Suppressor macrophage treated with lipopolysaccharide for 1 hour (primary cell): ENCODE data around the gene CLIC4.
"Not testable (repeated sequence)": the region's sequence is repeated elsewhere in the genome, so short reads cannot be mapped to it uniquely, and the experiment has no call there.

ENCODE experiments used
- DNase-seq, 3 donors: peaks; one replicate each; pipeline ENCODE4 v3.0.0-alpha.2; 2020 to 2022

CLIC4 gene

GRCh38 chr1:24775916-24776315 lies 30.7 kb downstream of the CLIC4 start:
- no peak for DNase-seq

DNA sequence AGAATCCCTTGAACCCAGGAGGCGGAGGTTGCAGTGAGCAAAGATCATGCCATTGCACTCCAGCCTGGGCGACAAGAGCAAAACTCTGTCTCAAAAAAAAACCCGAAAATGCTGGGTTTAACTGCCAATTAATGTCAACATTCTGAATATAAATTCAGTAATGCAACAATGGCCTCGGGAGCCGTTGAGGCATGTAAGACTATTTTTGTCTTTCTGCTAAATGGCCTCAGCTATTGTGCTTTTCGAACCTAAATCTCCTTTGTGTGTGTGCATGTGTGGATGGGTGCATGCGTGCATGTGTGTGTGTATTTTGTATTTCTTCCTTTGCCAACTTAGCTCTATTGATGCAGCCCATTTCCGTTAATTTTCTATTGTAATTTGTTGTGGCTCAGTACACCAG lies 31.6 kb downstream of the CLIC4 start:
- DNase-seq: no peak

DNA sequence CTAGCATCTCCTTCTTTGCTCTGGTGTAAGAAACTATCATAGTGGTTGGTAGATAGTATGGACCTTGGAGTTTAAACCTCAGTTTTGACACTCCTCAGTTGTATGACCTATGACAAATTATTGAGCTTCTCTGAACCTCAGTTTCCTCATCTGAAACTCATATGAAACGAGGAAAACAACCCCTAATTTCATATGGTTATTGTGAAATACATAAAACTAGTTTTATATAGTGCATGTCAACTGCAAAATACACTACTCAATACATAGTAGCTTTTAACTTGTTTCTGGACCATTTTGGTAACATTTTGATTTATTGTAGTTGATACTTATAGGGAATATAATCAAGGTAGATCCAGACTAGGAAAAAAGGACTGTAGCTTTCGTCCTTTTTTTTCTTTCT lies 32.9 kb downstream of the CLIC4 start:
- DNase-seq: no peak

DNA sequence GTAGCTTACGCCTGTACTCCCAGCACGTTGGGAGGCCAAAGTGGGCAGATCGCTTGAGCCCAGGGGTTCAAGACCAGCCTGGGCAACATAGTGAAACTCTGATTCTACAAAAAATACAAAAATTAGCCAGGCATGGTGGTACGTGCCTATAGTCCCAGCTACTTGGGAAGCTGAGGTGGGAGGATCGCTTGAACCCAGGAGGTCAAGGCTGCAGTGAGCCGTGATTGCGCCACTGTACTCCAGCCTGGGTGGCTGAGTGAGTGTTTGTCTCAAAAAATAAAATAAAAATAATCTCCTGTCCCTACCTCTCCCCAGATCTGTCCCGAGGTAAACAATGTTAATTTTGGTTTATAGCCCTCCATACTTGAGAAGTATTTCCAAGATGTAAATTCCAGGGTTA lies 34.0 kb downstream of the CLIC4 start:
- not testable (repeated sequence) for DNase-seq

GRCh38 chr1:24779689-24780464 lies 34.6 kb downstream of the CLIC4 start:
- DNase-seq: no peak

GRCh38 chr1:24780626-24781025 lies 35.4 kb downstream of the CLIC4 start:
- peak in 2 of 3 donors; percentile 39 to 41 for DNase-seq

- DNase-seq: no peak
Measured at GRCh38 chr1:24782689-24783088, 37.4 kb downstream of the CLIC4 start.

- no peak for DNase-seq
Measured at GRCh38 chr1:24783713-24784112, 38.5 kb downstream of the CLIC4 start.

DNA sequence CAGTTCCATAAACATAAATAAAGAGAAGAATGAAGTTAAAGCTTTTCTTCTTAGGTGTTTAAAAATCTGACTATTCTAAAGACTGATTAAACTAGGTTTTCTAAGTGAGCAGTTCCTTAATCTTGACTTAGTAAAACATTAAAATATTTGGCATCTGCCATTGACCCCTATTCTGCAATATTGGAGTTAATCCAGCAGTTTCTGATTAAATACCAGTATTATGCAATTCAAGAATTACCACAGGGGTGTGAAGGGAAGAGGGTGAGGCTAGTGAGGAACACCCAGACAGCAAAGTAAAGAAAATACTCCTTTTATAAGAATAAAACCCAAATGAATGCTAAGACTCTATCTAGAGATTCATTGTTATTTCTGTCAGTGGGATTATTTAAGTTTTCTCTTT lies 40.9 kb downstream of the CLIC4 start:
- peak; percentile 69 to 91 (median 90) for DNase-seq

DNA sequence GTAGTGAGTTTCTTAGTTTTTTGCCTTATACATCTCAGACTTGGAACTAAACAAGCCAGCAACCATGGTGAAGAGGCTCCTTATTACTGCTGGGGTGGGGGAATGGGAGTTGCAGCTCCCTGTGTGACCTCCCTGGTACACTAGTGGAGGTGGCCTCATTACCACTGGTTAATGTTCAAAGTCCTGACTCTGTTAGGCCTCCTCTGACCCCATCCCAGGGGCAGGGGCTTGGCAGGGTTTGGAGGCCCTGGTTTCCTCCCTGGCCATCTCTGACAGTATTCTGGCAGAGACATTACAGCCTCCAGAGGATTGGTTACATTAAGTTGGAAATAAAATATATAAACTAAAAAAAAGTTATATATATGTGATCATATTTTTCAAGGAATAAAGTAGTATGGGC lies 45.2 kb downstream of the CLIC4 start:
- DNase-seq: no peak

GRCh38 chr1:24793447-24794129 lies 48.3 kb downstream of the CLIC4 start:
- DNase-seq: no peak

DNA sequence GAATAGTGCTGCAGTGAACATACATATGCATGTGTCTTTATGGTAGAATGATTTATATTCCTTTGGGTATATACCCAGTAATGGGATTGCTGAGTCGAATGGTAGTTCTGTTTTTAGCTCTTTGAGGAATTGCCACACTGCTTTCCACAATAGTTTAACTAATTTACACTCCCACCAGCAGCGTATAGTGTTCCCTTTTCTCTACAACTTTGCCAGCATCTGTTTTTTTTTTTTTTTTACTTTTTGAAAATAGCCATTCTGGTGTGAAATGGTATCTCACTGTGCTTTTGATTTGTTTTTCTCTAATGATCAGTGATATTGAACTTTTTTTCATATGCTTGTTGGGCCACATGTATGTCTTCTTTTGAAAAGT lies 48.9 kb downstream of the CLIC4 start:
- DNase-seq: peak in 2 of 3 donors; percentile 45 to 46

- DNase-seq: no peak
Measured at GRCh38 chr1:24795236-24795635, 50.0 kb downstream of the CLIC4 start.

GRCh38 chr1:24796524-24796923 lies 51.3 kb downstream of the CLIC4 start:
- DNase-seq: no peak

DNA sequence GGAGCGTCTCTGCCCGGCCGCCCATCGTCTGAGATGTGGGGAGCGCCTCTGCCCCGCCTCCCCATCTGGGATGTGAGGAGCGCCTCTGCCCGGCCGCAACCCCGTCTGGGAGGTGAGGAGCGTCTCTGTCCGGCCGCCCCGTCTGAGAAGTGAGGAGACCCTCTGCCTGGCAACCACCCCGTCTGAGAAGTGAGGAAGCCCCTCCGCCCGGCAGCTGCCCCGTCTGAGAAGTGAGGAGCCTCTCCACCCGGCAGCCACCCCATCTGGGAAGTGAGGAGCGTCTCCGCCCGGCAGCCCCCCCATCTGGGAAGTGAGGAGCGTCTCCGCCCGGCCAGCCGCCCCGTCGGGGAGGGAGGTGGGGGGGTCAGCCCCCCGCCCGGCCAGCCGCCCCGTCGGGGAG lies 54.0 kb downstream of the CLIC4 start:
- DNase-seq: not testable (repeated sequence)

GRCh38 chr1:24801176-24801575 lies 55.9 kb downstream of the CLIC4 start:
- peak; percentile 36 to 49 (median 42) for DNase-seq

- no peak for DNase-seq
Measured at GRCh38 chr1:24803220-24803619, 58.0 kb downstream of the CLIC4 start.

- DNase-seq: peak; percentile 19 to 51 (median 47)
Measured at GRCh38 chr1:24803987-24804530, 58.8 kb downstream of the CLIC4 start.

- DNase-seq: peak; percentile 76 to 87 (median 86)
Measured at GRCh38 chr1:24805534-24806301, 60.5 kb downstream of the CLIC4 start.

DNA sequence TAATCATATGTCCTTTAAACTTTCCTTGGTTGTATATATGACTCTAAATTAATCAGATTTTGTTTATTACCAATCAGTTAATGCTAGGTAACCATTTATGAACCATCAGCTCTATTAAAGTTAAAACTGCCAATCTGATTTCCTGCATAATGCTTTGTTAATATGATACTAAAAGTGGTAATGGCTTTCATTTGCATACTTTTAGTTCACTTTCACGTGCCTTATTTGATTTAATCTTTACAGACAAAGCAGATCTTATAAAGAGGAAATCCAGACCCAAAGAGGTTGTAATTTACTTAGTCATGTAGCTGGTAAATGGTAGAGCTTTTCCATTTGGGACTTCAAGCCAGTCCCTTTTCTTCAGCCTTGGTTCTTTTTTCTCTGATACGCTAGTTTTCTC lies 61.3 kb downstream of the CLIC4 start:
- DNase-seq: no peak

DNA sequence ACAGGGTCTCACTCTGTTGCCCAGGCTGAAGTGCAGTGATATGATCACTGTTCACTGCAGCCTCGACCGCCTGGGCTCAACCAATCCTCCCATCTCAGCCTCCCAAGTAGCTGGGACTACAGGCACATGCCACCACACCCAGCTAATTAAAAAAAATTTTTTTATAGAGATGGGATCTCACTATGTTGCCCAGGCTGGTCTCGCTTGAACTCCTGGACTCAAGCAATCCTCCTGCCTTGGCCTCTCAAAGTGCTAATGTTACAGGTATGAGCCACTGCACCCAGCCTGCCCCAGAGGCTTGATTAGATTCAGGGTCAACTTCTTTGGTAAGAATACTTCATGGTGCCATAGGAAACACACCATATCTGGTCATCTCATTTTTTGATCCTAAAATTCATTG lies 66.2 kb downstream of the CLIC4 start:
- DNase-seq: not testable (repeated sequence)

DNA sequence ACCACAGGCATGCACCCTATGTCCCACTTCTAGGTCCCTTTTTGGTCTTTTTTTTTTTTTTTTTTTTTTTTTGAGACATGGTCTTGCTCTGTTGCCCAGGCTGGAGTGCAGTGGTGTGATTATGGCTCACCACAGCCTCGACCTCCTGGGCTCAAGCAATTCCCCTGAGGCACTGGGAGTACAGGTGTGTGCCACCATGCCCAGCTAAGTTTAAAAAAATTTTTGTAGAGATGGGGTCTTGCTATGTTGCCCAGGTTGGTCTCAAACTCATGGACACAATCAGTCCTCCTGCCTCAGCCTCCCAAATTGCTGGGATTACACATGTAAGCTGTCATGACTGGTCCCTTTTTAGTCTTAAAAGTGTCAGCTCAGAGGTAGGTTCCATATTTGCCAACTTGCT lies 75.0 kb downstream of the CLIC4 start:
- not testable (repeated sequence) for DNase-seq

GRCh38 chr1:24822887-24823286 lies 77.6 kb downstream of the CLIC4 start:
- DNase-seq: peak in 2 of 3 donors; percentile 52 to 56
